Urothelium cell line (cell line): ENCODE results near the gene C10orf71.

Experiments used
- DNase-seq: peaks from one replicate; pipeline ENCODE4 v3.0.0; 2011; ENCODE audit warnings: low spot score, mixed read lengths
- FAIRE-seq: peaks from 2 replicates; lab custom pipeline; 2011; peaks lifted over from hg19 to GRCh38; lab: Jason Lieb, UNC

The C10orf71 gene, protein sequence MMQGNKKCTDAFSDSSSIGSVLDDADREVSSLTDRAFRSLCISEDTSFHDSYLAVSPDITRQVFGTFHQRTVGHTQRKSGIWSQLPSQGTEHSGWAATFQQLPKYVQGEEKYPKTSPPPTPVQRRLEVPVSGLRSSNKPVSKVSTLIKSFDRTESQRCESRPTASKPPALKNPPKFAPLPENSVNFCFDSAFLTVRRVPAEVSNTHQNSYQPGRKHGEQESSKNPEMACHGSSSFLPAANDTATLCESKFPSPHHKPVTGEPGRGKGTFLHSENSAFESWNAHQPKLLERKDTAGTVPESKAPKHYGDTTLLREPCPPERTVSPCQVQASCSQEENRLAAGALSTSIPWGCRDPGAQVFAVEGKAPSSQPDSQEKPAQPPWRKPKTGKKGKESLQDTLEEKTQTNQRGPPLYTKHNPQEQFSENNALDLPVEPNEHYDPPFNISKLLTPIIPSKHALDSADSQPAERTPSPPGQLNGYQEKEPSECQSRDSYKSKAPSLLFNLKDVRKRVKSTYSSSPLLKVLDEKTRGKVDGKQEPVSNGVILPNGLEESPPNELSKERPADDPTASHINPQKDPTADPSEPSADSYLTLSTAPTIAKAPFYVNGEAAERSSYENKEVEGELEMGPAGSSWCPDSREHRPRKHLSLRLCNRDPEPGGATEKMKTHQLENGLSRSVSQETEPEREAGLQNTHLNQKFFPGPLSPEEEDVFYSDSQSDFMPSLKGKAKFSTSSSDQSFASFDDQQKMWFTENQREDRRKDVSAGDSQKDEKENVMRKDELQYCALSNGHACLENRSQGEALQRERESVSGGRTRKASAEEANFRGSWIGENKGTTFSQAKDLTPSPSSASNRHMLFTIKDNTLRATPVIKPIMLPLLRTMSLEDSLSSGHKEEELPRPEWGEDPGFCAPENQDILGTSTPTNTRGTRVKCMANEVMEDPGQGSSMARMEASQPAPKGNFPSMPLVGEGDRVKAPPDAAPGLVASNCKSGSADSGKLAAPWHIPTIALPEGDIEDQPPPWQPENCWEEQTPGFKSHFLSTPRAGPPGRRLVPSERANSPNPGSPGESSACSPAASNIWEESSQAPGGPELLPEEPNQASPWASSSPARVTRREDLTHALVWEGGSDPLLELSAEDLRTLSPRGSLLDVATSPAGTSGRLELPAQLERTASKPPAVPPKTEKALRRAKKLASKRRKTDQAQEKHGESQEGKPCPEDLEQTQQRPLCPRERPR (N-terminal part only)

DNA sequence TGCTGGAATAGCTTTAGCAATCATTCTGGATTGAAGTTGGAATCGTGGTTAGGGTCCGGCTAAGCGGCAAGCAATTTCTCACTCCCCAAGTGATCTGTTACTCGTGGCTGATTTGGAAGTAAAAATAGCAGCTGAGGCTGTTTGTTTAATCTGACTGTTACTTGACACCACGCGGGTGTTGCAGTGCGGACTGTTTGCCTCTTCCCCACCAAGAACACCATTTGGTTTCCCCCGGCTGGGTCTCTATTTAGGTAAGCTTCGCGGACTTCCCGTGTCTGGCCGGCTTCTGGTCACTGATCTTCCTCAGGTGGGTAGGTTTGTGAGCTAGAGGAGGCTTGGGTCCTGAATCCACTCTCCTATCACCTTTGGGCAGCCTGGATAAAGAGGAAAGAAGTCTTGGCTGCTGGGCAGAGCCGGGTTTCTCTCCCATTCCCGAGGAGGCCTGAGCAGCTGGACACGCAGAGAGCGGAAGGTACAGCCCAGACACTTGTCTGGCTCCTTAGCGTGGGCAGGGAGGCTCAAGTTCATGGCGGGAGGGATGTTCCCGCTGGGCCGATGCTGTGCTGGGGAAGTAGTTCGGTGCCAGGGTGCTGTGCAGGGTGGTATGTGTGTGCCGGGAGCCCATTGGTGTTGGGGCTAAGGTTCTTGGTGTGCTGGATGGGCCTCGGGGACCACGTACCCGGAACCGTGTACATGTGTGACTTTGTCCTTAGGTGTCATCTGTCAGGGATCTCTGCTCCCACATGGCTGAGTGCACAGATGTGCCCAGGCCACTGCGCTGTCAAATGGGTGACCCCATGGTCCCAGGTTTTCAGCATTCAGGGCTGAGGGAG, at the start of gene C10orf71:
Gene C10orf71 (plus strand): TSS at position 188 of the 833 bp plus-strand sequence. CDS start 23,376 bp downstream, outside the sequence.
- DNase-seq, result no peak
- no peak for FAIRE-seq

GRCh38 chr10:49252313-49253034, 46.5 kb upstream of the C10orf71 start:
- FAIRE-seq (no peak), DNase-seq (no peak)

DNA sequence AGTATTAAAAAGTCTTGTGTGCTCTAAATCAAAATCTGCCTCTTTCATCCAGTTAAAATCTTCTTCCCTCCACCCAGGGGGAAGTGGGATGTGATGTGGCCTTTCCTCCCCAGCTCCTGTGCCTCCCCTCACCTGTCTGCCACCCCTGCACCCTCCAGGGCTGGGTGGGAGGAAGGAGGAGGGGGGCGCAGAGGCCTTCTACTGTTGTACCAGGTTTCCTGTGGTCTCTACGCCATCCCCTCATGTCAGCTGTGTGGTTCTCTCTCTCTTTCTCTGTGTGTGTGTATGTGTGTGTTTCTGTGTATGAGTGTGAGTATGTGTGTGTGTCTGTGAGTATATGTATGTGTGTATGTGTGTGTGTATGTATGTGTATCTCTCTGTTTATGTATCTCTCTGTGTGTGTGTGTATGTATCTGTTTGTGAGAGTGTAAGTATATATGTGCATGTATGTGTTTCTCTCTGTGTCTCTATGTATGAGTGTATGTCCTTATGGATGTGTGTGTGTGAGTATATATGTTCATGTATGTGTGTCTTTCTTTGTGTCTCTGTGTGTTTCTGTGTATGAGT, 45.5 kb upstream of the C10orf71 start:
- no peak for DNase-seq
- no peak for FAIRE-seq

- FAIRE-seq, result no peak
Measured at GRCh38 chr10:49254150-49254549, 44.8 kb upstream of the C10orf71 start.

GRCh38 chr10:49254556-49255318, 44.2 kb upstream of the C10orf71 start:
- FAIRE-seq, result no peak
- DNase-seq, result no peak

More at GRCh38 chr10:49254150-49254549, 44.8 kb upstream of the C10orf71 start:
- DNase-seq, result no peak

DNA sequence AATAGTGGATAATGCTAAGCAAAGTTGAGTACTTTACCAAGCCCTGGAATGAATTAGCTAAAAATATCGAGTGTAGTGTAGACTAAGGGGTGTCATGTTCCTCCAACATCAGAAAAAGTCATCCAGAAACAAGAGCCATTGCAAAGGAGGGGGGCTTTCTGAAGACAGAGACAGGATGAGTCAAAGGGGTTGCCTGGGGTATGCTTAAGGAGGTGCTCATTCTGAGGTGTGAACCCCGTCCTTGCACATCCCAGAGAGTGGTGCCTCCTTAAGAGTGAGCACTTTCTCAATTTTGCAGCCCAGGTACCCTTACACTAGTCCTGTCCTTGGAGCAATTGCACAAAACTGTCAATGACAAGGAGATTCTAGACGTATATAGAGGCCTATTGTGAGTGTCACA, 43.1 kb upstream of the C10orf71 start:
- FAIRE-seq (no peak), DNase-seq (no peak)

DNA sequence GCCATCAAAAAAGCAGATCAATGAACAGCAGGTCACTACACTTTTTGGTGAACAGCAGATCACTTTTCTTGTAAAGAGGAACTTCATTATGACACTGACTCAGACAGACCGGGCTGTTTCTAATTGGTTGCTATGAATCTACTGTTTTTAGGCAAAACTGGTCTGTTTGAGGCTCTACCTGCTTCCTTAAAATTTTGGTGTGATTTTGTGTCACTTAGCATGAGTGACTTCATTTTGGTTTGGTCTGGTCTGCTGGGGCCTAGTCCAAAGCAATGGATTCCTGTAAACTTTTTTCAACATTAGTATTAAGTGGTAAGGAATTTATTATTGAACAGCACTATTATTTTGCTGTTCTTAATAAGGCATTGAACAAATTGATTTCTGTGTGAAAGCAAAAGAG, 41.8 kb upstream of the C10orf71 start:
- no peak for FAIRE-seq
- no peak for DNase-seq

DNA sequence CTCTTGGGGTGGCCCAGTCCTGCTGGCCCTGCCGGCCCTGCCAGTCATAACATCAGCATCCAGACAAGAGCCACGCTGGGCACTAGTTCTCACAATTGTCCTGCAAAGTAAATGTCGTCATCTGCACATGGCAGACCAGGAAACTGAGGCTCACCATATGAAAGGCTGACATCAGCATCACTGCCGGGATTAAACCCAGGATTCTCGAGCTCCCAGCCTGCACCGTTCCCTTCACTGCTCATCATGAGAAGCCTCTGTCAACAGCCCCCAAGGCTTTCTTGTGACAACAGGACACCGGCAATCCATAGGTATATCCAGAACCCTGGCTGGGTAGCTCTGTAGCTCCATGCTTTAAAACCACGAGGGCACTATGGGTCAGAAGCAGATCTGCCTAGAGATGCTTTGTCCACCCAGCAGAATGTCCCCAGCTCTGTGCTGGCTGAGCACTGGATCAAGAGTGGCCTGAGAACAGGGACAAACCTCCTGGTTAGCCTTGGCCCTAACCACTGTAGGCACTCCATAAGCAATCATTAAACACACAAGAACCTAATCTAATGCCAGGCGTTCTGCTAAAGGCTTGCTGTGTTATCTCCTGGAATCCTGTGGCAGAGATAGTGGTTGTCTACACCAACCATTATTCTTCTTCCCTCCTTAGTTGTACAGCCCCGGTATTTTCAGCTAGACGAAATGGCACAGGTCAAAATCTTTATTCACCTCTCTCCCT, 41.2 kb upstream of the C10orf71 start:
- no peak for FAIRE-seq

DNA sequence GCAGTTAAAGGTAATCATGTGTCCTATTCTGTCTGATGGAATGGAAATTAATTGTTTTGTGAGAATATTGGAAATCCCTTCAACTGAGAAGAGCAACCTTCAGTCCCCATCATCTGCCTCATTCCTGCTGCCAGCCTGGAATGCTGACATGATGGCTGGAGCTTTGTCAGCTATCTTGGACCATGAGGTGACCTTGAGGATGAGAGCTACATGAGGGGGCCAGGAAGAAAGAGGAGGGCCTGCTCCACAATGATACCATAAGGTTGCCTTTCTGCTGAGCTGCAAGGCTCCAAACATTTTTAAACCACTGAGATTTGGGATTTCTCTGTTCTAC, 40.7 kb upstream of the C10orf71 start:
- FAIRE-seq, result no peak
- no peak for DNase-seq

More for the DNA sequence above, 41.2 kb upstream of the C10orf71 start:
- DNase-seq, result no peak

DNA sequence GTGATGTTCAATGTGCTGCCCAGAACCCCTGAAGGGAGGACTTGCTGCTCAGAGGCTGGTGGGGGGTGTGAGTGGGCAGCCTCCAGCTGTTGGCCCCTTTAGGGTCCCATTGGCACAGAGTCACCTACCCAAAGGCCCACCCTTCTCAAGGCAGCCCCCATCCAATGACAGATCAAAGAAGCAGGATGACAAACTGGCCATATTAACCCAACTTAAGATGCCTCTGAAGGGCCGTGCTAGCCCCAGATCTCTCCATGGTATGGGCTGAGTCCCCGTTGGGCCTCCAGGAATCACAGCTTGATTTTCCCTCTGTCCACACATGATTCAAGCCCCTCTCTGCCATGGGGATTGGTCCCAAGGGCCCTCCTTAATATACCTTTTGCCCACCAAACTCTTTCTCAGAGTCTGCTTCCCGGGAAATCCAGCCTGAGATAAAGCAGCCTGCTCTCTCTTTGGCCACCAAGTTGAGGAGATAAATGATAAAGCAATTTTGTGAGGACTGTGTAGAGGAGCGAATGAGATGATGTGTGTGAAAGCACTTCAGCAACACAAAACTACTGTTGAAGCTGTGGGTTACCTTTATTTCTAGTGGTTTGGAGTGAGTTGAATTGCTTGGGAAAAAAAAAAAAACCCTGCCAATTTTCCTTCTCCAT, 38.2 kb upstream of the C10orf71 start:
- no peak for DNase-seq
- FAIRE-seq, result no peak

DNA sequence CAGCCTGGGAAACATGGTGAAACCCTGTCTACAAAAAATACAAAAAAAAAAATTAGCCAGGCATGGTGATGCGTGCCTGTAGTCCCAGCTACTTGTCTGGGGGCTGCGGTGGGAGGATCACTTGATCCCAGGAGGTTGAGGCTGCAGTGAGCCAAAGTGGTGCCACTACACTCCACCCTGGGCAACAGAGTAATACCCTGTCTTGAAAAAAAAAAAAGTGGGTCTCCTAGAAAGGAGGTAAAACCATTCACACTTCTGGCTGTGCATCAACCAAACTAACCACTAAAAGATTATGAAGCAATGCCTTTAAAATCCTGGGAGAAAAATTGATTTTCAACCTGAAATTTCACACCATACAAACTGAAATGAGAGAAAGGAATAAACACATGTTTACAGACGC, 35.4 kb upstream of the C10orf71 start:
- no peak for DNase-seq
- FAIRE-seq, result no peak

- FAIRE-seq, result no peak
- DNase-seq, result no peak
Measured at GRCh38 chr10:49264177-49264677, 34.7 kb upstream of the C10orf71 start.

DNA sequence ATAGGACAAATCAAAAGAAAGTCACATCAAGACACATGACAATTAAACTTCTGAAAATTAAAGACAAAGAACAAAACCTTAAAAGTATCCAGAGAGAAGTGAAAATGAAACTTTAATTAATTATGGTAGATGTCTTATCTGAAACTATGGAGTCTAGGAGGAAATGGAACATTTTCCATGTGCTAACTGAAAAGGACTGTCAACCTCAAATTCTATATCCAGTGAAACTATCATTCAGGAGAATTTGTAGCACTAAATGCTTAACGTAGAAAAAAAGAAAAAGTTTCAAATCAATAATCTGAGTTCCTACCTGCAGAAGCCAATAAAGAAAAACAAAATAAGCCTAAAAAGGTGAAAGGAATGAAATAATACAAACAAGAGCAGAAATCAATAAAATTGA, 33.1 kb upstream of the C10orf71 start:
- DNase-seq (no peak), FAIRE-seq (no peak)

DNA sequence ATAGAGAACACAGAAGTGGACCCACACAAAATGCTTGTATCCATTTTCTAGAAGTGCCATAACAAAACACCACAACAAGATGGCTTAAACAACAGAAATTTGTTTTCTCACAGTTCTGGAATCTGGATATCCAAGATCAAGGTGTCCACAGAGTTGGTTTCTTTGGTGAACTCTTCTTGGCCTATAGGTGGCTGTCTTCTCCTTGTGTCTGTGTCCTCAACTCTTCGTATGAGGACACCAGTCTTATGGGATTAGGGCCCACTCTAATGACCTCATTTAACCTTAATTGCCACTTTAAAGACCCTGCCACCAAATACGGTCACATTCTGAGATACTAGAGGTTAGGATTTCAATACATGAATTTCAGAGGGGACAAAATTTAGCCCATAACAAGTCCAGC, 30.8 kb upstream of the C10orf71 start:
- FAIRE-seq, result no peak
- no peak for DNase-seq

- DNase-seq, result no peak
- no peak for FAIRE-seq
Measured at GRCh38 chr10:49269523-49269922, 29.4 kb upstream of the C10orf71 start.

DNA sequence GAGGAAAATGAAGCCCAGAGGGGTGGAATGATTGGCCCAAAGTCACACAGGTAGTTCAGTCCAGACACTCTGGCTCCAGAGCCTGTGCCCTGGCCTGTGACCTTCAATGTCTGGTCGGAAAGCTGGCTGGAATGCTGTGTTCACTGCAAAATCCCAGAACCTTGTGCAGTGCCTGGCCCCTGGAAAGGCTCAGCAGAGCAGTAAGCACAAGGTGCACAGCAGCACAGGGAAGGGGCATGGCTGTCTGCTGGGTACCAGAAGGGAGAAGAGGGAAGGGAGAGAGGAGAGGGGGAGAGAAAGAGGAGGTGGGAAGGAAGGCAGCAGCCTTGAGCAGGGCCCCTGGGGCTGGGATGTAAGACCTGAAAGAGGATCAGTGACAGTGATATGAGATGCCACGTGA, 28.4 kb upstream of the C10orf71 start:
- FAIRE-seq (no peak), DNase-seq (no peak)

DNA sequence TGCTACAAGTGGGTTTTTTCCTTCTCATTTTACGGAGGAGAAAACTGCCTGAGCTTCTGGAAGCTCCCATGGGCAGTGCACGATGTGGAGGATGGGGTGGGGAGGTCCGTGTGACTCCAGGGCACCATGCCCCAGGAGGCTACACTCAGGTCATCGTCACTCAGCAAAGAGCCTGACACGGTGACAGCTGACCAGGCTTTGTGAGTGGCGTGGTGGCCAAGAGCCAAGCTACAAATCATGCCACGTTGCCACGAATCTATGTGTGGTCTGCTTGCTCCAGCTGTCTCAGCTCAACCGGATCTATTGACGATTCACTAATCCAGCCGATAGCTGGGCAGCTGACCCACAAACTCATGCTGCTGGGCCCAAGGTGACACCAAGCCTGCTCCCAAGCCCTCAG, 27.6 kb upstream of the C10orf71 start:
- DNase-seq, result no peak
- no peak for FAIRE-seq
